ENCODE data around the gene BRD9.
"Not testable (repeated sequence)": the region's sequence is repeated elsewhere in the genome, so short reads cannot be mapped to it uniquely, and the experiment has no call there.

BRD9 gene

DNA sequence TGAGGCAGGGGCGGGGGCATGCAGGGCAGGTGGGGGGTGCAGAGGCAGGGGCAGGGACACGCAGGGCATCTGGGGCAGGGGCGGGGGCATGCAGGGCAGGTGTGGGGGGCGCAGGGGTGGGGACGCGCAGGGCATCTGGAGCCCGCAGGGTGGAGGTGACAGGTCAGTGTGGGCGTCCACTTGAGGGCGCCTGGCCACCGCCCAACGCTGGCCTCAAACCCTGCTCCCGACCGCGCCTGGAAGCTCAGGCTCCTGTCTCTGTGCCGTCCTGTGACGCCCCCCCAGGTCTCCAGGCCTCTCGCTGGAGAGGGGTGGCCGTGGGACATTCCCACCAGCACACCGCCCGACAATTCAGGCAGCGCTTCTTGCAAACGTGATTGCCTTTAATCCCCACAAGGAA lies 48.7 kb downstream of the BRD9 start:
- not testable (repeated sequence) for DNase-seq (ENCODE audit: low read depth in 2 of 2)

DNA sequence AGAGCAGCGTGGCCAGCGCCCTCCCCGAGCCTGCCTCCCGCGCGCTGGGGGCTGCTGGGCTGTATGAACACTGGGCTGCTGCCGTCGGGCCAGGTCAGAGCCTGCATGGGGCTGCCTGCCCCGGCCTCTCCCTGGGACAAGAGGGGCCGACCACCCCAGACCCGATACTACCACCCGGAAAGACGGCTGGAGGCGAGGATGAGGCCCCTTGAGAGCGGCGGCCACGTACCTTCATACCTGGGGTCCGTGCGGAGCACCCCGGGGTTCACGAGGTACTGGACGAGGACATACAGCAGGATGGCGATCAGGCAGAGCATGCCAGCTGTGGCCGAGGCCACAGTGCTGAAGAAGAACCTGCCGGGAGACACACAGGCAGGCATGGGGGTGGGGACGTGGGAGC lies 49.2 kb downstream of the BRD9 start:
- not testable (repeated sequence) for DNase-seq (ENCODE audit: low read depth in 2 of 2)

DNA sequence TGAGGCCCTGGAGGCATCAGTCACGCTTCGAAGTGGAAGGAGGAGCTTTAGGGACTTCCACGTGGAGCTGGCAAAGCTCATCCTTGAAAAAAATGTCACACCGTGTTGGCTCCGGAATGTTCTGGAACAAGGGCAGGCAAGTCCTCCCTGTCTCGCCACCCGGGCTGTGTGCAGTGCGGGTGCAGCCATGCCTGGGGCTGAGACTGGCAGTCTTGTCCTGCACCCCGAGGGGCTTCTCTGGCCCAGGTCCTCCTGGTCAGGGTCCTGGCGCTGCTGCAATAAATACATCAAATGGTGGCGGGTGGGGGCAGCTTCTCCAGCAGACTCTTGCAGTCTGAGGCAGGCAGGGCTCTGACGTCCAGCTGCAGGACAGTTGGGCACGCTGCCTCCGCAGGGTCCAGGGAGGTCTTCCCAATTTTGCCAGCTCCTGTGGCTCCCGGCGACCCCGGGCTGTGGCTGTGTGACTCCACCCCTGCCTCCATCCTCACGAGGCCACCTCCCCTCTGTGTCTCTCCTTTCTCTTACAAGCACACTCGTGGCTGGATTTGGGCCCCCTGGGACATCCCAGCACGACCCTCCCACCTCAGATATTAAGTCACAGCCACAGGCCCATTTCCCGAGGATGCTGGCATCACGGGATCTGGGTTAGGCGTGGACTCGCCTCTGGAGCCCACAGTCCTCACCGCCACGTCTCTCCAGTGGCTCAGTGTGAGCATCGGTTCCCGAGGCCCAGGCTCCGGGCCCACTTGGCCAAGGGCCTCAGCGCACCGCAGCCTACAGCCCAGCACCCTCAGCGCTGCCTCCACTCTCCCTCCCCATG lies 50.0 kb downstream of the BRD9 start:
- not testable (repeated sequence) for DNase-seq (ENCODE audit: low read depth in 2 of 2)

DNA sequence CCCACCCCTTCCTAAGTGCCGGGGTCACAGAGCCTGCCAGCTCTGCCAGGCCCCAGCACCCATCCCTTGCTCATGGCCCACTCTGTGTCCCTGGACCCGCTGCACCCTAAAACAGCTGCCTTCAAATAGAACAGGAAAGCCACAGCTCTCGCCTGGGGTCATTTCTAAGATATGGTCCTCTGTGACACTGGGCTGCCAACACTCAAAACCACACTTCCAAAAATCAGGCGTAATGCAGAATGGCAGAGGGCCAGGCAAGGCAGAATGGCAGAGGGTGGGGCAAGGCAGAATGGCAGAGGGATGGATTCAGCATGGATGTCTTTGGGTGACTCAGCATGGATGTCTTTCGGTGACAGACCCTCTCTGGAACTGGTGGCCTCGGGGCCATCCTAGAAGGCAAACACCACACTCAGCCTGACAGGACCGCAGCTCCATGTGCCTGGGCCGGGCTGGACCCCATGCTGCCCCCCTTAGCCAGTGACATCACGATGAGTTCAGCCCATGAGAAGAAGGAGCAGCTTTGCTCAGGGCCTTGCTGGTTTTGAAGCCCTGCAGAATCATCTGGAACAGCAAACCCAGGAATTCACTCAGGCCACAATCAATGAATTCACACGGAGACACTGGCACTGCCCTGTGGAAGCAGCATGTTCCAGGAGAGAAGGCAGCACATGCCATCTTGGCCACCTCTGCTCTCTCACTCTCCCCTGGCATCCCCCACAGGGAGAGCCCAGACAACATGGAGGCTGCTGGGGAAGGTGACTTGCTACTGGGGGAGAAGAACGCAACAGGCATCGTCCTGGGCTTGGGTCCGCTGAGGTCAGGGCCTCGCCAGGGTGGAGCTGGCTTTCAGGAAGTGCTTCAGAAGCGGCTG lies 50.8 kb downstream of the BRD9 start:
- DNase-seq (ENCODE audit: low read depth in 2 of 2) = not testable (repeated sequence)

DNA sequence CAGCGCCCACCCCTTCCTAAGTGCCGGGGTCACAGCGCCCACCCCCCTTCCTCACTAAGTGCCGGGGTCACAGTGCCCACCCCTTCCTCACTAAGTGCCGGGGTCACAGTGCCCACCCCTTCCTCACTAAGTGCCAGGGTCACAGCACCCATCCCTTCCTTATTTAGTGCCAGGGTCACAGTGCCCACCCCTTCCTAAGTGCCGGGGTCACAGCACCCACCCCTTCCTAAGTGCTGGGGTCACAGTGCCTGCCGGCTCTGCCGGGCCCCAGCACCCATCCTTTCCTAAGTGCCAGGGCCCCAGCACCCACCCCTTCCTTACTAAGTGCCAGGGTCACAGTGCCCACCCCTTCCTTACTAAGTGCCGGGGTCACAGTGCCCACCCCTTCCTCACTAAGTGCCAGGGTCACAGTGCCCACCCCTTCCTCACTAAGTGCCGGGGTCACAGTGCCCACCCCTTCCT lies 51.6 kb downstream of the BRD9 start:
- not testable (repeated sequence) for DNase-seq (ENCODE audit: low read depth in 2 of 2)

DNA sequence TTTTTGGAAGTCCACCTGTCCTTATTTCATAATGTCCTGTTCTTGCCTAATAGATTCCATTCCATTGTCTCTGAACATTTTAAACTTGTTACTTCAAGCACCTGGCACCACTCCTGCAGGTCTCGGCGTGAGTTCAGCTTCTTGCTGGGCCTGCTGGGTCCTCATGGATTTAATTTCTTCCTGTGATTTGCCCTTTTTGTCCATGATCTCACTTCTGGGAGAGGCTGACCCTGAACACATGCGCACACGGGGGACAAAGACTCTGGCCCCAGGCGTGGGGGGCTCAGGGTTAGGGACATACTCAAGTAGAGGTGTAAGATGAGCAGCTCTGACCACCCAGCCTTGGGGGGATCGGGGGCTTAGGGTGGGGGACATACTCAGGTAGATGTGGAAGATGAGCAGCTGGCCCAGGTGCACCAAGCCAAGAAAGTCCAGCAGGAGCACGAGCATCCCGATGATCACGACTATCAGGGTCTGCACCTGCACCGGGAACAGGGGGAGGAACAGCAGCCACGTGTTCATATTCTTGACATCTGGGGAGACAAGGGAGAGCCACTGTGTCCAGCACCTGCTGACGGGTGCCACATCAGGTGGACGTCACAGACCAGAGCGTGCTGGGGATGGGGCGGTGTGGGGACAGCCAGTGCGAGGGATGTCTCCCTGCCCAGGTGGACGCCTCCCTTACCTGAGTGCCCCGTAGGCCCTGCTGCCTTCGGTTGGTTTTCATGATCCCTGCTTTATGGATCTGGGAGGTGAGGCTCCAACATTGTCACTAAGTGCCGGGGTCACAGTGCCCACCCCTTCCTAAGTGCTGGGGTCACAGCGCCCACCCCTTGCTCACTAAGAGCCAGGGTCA lies 52.3 kb downstream of the BRD9 start:
- not testable (repeated sequence) for DNase-seq (ENCODE audit: low read depth in 2 of 2)

DNA sequence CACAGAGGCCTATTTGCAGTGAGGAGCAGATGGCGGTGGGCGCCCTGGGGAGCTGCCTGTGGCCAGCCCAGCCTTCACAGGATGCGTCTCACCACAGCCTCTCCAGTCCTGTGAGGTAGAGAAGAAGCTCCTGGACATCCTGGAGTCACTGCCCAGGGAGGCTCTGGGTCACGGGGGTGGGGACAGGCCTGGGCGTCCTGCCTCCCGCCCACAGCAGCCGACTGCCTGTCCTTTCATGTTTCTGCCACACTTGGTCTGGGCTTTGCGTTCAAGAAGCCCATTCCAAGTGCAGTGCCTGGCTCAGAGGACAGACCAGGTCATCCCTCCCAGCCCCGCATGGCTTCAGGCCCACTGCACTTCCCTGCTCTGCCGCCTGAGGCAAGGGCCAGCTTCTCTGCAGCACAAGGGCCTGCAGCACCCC lies 54.2 kb downstream of the BRD9 start:
- DNase-seq (ENCODE audit: low read depth in 2 of 2) = not testable (repeated sequence)

DNA sequence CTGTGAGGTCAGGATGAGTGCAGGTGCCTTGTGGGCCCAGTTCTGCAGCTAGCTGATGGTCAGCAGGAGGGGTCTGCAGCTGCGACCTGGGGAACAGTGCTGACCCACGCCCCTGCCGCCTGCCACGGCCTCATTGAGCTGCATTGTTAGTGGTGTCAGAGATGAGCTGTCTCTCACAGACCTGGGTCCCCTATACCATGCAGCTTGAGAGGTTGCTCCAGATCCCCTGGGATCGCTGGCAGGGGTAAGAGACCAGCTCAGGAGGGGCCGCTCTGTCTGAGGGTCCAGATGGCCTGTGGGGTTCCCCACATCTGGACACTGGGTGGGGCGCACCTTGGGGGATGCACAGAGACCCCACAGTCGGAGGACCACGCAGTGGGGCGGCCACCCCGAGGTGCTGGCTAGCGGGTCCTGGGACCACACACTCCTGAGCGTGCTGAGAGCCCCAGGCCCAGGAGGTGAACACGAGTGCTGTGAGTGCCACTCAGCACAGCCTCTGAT lies 54.9 kb downstream of the BRD9 start:
- not testable (repeated sequence) for DNase-seq (ENCODE audit: low read depth in 2 of 2)

DNA sequence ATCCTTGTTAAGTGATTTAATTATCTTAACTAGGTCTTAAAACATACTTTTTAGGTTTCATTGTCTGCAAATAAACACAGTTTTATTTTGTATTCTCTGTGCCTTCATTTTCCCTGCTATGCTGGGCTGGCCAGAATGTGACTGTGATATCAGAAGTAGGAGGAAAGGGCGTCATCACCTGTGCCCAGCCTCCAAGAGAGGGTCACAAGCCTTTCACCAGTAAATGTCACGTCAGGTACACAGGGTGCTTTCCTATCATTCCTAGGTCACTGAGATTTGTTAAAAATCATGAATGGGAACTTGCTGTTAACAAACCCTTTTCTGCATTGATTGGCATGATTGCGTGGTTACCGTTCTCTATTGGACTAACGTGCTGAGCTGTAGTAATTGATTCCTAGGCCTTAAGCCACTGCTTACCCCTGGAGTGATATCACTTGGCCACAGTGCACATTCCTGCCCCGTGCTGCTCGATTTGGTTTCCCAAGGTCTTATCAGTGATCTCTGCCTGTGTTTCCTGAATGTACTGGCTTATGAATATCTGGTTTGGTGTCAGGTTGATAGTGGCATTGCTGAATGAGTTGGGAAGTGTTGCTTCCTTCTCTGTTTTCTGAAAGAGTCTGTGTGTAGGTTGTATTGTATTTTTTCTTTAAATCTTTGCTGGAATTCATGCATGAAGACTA lies 56.5 kb downstream of the BRD9 start:
- not testable (repeated sequence) for DNase-seq (ENCODE audit: low read depth in 2 of 2)

DNA sequence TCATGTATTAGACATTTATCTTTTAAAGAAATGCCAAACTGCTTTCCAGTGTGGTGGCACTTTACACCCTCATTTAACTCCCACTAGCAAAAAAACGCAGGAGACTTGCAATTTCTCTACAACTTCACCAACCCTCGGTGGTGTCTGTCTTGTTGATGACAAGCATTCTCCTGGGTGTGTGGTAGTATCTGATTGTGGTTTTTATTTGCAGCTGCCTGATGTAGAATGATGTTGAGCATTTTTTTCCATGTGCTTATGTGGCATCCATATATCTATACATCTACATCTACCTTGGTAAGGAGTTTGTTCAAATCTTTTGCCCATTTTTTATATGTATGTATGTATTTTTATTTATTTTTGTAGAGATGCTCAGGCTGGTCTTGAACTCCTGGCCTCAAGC lies 58.6 kb downstream of the BRD9 start:
- not testable (repeated sequence) for DNase-seq (ENCODE audit: low read depth in 2 of 2)

DNA sequence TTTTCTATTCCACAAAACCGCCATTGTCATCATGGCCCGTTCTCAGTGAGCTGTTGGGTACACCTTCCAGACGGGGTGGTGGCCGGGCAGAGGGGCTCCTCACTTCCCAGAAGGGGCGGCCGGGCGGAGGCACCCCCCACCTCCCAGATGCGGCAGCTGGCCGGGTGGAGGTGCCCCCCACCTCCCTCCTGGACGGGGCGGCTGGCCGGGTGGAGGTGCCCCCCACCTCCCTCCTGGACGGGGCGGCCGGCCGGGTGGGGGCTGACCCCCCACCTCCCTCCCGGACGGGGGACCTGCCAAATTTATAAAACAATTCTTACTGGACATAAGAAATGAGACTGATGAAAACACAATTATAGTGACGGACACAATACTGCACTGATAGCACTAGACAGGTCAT lies 64.4 kb downstream of the BRD9 start:
- not testable (repeated sequence) for DNase-seq (ENCODE audit: low read depth in 2 of 2)

DNA sequence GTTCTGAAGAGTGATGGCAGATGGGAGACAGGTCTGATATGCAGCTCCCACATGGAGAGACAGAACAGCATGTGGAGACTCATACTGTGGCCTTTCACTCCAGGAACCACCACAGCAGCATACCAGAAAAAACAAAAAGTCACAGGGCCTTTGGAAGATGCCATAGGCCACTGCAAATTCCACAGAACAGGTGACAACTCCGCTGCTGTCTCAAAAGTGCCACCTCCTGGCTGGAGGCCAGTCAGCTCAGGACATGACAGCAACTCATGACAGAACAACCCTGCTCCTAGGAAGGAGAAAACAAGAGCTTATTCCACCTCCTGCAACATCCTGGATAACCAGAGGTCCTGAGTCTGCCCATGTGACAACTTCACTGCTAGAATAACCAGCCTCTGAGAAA lies 67.1 kb downstream of the BRD9 start:
- DNase-seq (ENCODE audit: low read depth in 2 of 2) = not testable (repeated sequence)

DNA sequence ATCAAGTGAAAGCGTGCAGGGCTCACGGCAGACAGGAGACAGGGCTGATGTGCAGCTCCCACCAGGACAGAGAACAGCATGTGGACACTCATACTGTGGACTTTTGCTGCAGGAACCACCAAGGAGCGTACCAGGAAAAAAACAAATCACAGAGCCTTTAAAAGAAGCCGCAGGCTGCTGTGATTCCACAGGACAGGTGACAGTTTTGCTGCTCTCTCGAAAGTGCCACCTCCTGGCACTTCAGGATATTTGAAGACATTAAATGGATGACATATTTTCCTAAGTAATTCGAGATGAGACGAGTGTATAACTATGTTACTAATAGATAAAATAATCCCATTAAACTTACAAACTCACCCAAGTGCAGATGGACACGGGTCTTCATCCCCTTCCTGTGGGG lies 71.1 kb downstream of the BRD9 start:
- no peak for DNase-seq (ENCODE audit: low read depth in 2 of 2)

DNA sequence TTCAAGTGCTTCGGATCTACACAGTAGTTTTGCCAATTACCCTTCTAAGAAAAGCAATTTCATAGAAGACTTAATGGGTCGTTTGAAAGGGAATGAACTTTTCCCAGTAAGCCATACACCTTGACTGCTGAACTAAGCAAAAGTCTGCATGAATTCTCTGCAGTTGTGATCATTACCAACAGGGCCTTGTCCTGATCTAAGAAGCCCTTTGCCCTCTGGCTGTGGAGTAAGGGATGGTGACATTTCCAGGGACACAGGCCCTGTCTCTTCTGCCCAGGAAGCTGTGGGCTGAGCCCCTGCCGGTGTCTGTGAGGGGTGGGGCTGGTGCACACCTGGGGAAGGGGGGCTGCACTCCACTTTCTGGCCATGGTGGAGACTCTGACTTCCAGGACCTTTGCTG lies 72.4 kb downstream of the BRD9 start:
- DNase-seq (ENCODE audit: low read depth in 2 of 2) = no peak

DNA sequence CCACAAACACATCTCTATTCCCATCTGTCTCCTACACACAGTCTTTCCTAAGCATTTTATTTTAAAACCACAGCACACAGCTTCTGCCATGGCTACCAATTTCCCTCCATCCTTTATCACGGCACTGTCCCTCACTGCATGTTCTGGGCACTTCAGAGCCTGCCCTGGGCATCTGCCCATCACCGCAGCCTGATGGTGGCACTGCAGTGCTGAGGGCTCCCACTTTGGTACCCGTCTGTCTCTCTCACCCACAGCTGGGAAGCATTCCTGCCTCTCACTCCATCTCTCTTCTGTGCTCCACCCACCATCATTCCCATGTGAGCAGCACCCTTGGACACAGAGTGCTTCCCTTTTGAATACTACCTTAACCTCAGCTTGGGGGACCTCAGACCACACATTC lies 73.5 kb downstream of the BRD9 start:
- no peak for DNase-seq (ENCODE audit: low read depth in 2 of 2)

DNA sequence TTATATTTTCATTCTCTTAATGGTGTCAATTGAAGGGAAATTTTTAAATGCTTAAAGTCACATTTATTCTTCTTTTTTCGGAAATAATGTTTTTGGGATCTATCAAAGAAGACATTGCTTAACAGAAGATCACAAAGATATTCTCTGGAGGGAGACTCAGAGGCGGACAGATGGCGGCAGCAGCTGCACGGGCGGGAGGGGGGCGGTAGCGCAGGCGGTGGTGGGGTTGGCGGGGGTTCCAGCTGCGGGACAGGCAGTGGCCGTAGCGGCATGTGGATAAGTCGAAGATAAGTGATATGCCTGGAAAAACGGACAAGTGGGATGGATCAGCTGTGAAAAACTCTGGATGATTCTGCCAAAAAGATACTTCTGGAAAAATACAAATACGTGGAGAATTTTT lies 76.4 kb downstream of the BRD9 start:
- DNase-seq (ENCODE audit: low read depth in 2 of 2) = no peak

DNA sequence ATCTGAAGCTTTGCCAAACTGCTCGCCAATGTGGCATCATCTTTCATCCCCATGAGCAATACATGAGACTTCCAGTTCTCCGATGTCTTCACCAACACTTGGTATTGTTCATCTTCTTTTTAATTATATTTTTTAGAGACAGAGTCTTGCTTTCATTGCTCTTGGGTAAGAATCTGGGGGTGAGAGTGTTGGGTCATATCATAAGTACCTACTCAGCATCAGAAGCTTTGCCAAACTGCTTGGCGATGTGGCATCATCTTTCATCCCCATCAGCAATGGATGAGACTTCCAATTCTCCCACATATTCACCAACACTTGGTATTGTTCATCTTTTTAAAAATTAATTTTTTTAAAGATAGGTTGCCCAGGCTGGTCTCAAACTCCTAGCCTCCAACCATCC lies 77.2 kb downstream of the BRD9 start:
- no peak for DNase-seq (ENCODE audit: low read depth in 2 of 2)
